ENCODE results near the gene DMKN.
"Not testable (repeated sequence)": the region's sequence is repeated elsewhere in the genome, so short reads cannot be mapped to it uniquely, and the experiment has no call there.

DMKN gene

GRCh38 chr19:35490364-35490763 is 23.1 kb downstream of the DMKN start, which contains the start of gene KRTDAP:
TSS of gene KRTDAP (minus strand) at chr19:35490464. CDS start at chr19:35490442, 22 bp downstream.
- H3K27ac ChIP-seq = no peak within 1 kb of the TSS
- no peak for DNase-seq (ENCODE audit: low read depth, low spot score)
- H3K36me3 ChIP-seq (ENCODE audit: insufficient read depth, low read length) = no peaks in the 10 kb centered on the region
- H3K4me3 ChIP-seq = no peak within 1 kb of the TSS
- no peaks in the 10 kb centered on the region for H3K9me3 ChIP-seq (ENCODE audit: low read depth, low read length)
- no peak within 1 kb of the TSS for H3K9ac ChIP-seq (ENCODE audit: insufficient read length)
- no peak for TF ChIP-seq FOXP2 (optimal IDR thresholded peaks at IDR 0.05; ENCODE audit: control extremely low read depth, extremely low read length, insufficient read depth)
- no peak for TF ChIP-seq POLR2AphosphoS5 (IDR thresholded peaks at IDR 0.05; ENCODE audit: borderline replicate concordance, low read depth, low read length)
- no peak for TF ChIP-seq EZH2 (IDR thresholded peaks at IDR 0.05)

GRCh38 chr19:35488677-35489076 is 24.8 kb downstream of the DMKN start:
- H3K9ac ChIP-seq (ENCODE audit: insufficient read length) = no peak overlapping the region
- H3K9me3 ChIP-seq (ENCODE audit: low read depth, low read length) = no peaks in the 10 kb centered on the region
- H3K27ac ChIP-seq = no peak overlapping the region
- TF ChIP-seq FOXP2 (optimal IDR thresholded peaks at IDR 0.05; ENCODE audit: control extremely low read depth, extremely low read length, insufficient read depth) (no peak), POLR2AphosphoS5 (IDR thresholded peaks at IDR 0.05; ENCODE audit: borderline replicate concordance, low read depth, low read length) (no peak), EZH2 (IDR thresholded peaks at IDR 0.05) (no peak)
- DNase-seq (ENCODE audit: low read depth, low spot score) = no peak
- no peaks in the 10 kb centered on the region for H3K36me3 ChIP-seq (ENCODE audit: insufficient read depth, low read length)
- no peak overlapping the region for H3K4me3 ChIP-seq

DNA sequence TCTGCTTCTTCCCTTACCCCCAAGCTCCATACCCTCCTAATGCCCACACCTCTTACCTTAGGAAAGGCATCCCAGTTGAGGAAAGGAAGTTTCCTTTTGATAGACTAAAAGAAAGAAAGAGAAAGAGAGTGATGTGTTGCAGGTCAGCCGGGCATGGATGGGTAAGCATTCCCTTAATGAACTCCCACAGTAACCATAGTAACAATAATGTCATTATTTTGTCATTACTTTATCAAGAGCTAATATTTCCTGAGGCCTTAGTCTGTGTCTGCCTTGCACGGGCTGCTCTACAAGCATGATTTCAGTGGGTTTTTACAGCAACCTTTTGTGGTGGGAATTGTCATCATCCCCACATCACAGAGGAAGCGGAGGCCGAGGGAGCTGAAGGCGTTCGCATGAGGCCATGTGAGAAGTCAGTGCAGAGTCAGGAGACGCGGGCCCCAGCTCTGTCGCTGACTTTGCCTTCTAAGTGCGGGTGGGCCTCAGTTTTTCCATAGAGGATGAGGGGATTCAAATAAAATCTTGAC is 25.7 kb downstream of the DMKN start:
- Histone ChIP-seq H3K27ac (no peak overlapping the region), H3K4me3 (no peak overlapping the region), H3K9me3 (ENCODE audit: low read depth, low read length) (no peaks in the 10 kb centered on the region), H3K36me3 (ENCODE audit: insufficient read depth, low read length) (no peaks in the 10 kb centered on the region), H3K9ac (ENCODE audit: insufficient read length) (no peak overlapping the region)
- DNase-seq (ENCODE audit: low read depth, low spot score) = no peak
- TF ChIP-seq EZH2 (IDR thresholded peaks at IDR 0.05) = no peak
- TF ChIP-seq FOXP2 (optimal IDR thresholded peaks at IDR 0.05; ENCODE audit: control extremely low read depth, extremely low read length, insufficient read depth) = no peak
- TF ChIP-seq POLR2AphosphoS5 (IDR thresholded peaks at IDR 0.05; ENCODE audit: borderline replicate concordance, low read depth, low read length) = no peak

- Histone ChIP-seq H3K9ac (ENCODE audit: insufficient read length) (no peak overlapping the region), H3K36me3 (ENCODE audit: insufficient read depth, low read length) (no peaks in the 10 kb centered on the region), H3K27ac (no peak overlapping the region), H3K4me3 (no peak overlapping the region), H3K9me3 (ENCODE audit: low read depth, low read length) (no peaks in the 10 kb centered on the region)
- DNase-seq (ENCODE audit: low read depth, low spot score) = no peak
- no peak for TF ChIP-seq FOXP2 (optimal IDR thresholded peaks at IDR 0.05; ENCODE audit: control extremely low read depth, extremely low read length, insufficient read depth)
- no peak for TF ChIP-seq EZH2 (IDR thresholded peaks at IDR 0.05)
- TF ChIP-seq POLR2AphosphoS5 (IDR thresholded peaks at IDR 0.05; ENCODE audit: borderline replicate concordance, low read depth, low read length) = no peak
These were observed 27.2 kb downstream of the DMKN start for GRCh38 chr19:35486268-35486708.

DNA sequence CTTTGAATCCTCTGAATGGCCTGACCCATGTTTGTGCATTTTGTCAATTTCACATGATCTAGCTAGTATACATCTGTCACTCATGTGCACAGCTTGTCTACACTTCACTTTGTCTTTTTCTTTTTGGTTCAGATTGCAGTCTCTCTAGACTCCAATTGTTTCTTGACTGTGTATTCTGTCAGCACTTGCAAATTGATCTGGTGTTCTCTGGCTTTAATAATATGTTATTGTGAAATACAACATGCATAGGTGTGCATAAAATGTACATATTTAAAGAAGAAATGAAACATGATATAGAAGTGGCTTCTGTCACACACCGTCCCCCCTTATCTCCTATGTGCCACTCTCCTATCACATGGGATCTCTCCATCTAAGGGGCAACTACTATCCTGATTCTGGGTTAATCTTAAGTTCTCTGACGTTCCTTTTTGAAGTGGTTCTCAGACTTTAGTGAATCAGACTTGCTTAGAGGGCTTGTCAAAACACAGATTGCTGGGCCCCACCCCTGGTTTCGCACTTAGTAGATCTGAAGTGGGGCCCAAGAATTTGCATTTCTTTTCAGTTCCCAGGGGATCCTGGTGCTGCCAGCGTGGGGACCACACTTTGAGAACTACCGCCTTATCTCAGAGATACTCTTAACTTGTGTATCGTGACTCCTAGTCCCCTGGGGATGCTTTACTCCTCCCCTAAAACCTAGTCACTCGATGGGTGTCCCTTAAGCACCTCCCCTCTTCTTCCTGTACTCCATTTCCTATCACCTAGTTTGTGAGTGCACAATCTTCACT is 29.0 kb downstream of the DMKN start:
- Histone ChIP-seq H3K9me3 (ENCODE audit: low read depth, low read length) (no peaks in the 10 kb centered on the region), H3K36me3 (ENCODE audit: insufficient read depth, low read length) (no peaks in the 10 kb centered on the region), H3K4me3 (no peak overlapping the region), H3K9ac (ENCODE audit: insufficient read length) (no peak overlapping the region), H3K27ac (no peak overlapping the region)
- DNase-seq (ENCODE audit: low read depth, low spot score) = no peak
- TF ChIP-seq POLR2AphosphoS5 (IDR thresholded peaks at IDR 0.05; ENCODE audit: borderline replicate concordance, low read depth, low read length) = no peak
- TF ChIP-seq EZH2 (IDR thresholded peaks at IDR 0.05) = no peak
- TF ChIP-seq FOXP2 (optimal IDR thresholded peaks at IDR 0.05; ENCODE audit: control extremely low read depth, extremely low read length, insufficient read depth) = no peak

- DNase-seq (ENCODE audit: low read depth, low spot score) = no peak
- H3K9ac ChIP-seq (ENCODE audit: insufficient read length) = no peak overlapping the region
- no peak overlapping the region for H3K4me3 ChIP-seq
- TF ChIP-seq EZH2 (IDR thresholded peaks at IDR 0.05) = no peak
- no peaks in the 10 kb centered on the region for H3K9me3 ChIP-seq (ENCODE audit: low read depth, low read length)
- H3K36me3 ChIP-seq (ENCODE audit: insufficient read depth, low read length) = no peaks in the 10 kb centered on the region
- H3K27ac ChIP-seq = no peak overlapping the region
These were observed 30.4 kb downstream of the DMKN start for GRCh38 chr19:35483089-35483488.

DNA sequence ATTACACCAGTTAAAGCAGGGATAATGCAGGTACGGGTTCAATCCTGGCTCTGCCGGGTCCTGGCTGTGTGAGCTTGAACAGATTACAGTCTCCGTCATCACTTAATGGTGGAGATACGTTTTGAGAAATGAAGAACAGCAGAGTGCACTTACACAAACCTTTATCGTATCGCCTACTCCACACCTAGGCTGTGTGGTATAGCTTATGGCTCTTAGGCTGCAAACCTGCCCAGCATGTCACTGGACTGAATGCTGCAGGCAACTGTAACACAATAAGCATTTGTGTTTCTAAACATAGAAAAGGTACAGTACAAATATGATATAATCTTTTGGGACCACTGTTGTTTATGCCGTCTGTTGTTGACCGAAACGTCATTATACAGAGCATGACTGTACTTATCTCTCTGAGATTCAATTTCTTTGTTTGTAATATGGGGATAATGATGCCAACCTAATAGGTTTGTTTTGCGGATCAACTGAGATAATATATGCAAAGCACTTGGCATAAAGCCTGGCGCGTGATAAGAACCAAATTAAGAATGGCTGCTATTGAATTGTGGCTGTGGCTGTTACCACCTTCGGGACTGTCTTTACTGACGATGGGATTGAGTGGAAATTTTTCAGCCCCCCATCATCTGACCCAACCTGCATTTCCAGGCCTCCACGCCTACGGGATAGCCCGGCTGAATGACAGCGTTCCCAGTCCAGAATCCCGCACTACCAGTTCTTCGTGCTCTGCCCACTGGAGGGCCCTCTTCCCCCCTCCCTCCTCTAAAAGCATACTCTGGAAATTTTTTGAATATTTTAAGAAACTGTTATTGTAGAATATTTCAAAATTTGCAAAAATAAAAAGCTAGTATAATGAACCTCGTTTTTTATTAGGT is 34.4 kb downstream of the DMKN start:
- no peak overlapping the region for H3K4me3 ChIP-seq
- TF ChIP-seq EZH2 (IDR thresholded peaks at IDR 0.05) (no peak), FOXP2 (optimal IDR thresholded peaks at IDR 0.05; ENCODE audit: control extremely low read depth, extremely low read length, insufficient read depth) (no peak), POLR2AphosphoS5 (IDR thresholded peaks at IDR 0.05; ENCODE audit: borderline replicate concordance, low read depth, low read length) (no peak)
- no peaks in the 10 kb centered on the region for H3K9me3 ChIP-seq (ENCODE audit: low read depth, low read length)
- no peak overlapping the region for H3K27ac ChIP-seq
- no peak overlapping the region for H3K9ac ChIP-seq (ENCODE audit: insufficient read length)
- DNase-seq (ENCODE audit: low read depth, low spot score) = no peak
- no peaks in the 10 kb centered on the region for H3K36me3 ChIP-seq (ENCODE audit: insufficient read depth, low read length)

DNA sequence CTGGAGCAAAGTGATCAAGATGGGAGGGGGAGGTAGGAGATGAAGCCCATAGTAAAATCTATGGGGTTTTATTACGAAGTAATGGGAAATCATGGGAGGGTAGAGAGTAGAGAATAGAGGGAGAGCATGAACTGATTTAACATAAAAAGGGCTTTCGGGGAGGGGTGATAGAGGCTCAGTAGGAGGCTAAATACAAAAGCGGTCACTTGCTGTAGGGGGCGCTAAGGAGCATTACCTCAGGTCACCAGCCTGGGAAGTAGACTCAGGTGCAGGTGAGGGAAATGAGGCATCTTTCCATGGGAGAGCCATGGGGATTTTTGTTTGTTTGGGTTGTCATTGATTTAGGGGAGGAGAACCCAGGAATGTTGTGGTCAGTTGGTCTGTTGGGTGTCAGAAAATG is 37.3 kb downstream of the DMKN start:
- no peak for DNase-seq (ENCODE audit: low read depth, low spot score)
- TF ChIP-seq FOXP2 (optimal IDR thresholded peaks at IDR 0.05; ENCODE audit: control extremely low read depth, extremely low read length, insufficient read depth) = no peak
- TF ChIP-seq POLR2AphosphoS5 (IDR thresholded peaks at IDR 0.05; ENCODE audit: borderline replicate concordance, low read depth, low read length) = no peak
- TF ChIP-seq EZH2 (IDR thresholded peaks at IDR 0.05) = no peak
- no peaks in the 10 kb centered on the region for H3K9me3 ChIP-seq (ENCODE audit: low read depth, low read length)
- no peaks in the 10 kb centered on the region for H3K36me3 ChIP-seq (ENCODE audit: insufficient read depth, low read length)
- H3K9ac ChIP-seq (ENCODE audit: insufficient read length) = no peak overlapping the region
- H3K4me3 ChIP-seq = no peak overlapping the region
- no peak overlapping the region for H3K27ac ChIP-seq

GRCh38 chr19:35474594-35474993 is 38.9 kb downstream of the DMKN start:
- H3K9me3 ChIP-seq (ENCODE audit: low read depth, low read length); H3K36me3 ChIP-seq (ENCODE audit: insufficient read depth, low read length); H3K4me3 ChIP-seq; DNase-seq (ENCODE audit: low read depth, low spot score); H3K27ac ChIP-seq; H3K9ac ChIP-seq (ENCODE audit: insufficient read length): not testable (repeated sequence)
